Mucosa of descending colon (tissue), 3 donors: Measurements from ENCODE around the gene TDRD1. TPM values are rescaled to one million over a fixed set of nuclear protein-coding genes. Genes with fewer than 3 reads are reported as not detected.
"Not testable (repeated sequence)": the region's sequence is repeated elsewhere in the genome, so short reads cannot be mapped to it uniquely, and the experiment has no call there.

Source experiments
- ATAC-seq: fragments of 200-7000 bp; cut with Tn5 transposase; one replicate; pipeline ENCODE4 v1.9.1; 2020; ENCODE audit warnings: mild to moderate bottlenecking, moderate library complexity
- DNase-seq, 3 donors: peaks; one replicate each; pipeline ENCODE4 v3.0.0-alpha.2; 2020
- H3K36me3 ChIP-seq: fragments of 200-600 bp; one replicate; pipeline ENCODE4 v1.8.0; 2021; ENCODE audit warnings: low read depth, mild to moderate bottlenecking
- H3K4me1 ChIP-seq: fragments of 200-600 bp; one replicate; pipeline ENCODE4 v1.8.0; 2021; ENCODE audit warnings: low read depth, mild to moderate bottlenecking
- H3K4me3 ChIP-seq: fragments of 200-600 bp; one replicate; pipeline ENCODE4 v1.8.0; 2021; ENCODE audit warnings: mild to moderate bottlenecking
- H3K9me3 ChIP-seq: fragments of 200-600 bp; one replicate; pipeline ENCODE4 v1.8.0; 2021; ENCODE audit warnings: mild to moderate bottlenecking
- CTCF ChIP-seq: fragments of 200-600 bp; IDR thresholded peaks from one replicate; pipeline ENCODE4 v1.8.0; 2022; ENCODE audit warnings: antibody characterized with exemption, mild to moderate bottlenecking
- intact Hi-C, 2 donors: fragments of 100-400 bp; cut with DNase I in 1 of 2; cut with micrococcal nuclease in 1 of 2; formaldehyde crosslinking; loops; one replicate each; pipeline versions ENCODE4 v1.11.0 to v1.11.1; 2022; cut with DNase I, micrococcal nuclease
- total RNA-seq, 3 donors: library from RNA; stranded (reverse); fragmentation: NEBNext Ultra II Directional in 2 of 3; extraction: Animal tissue kit (Norgen Biotek cat#: 25700) in 2 of 3; gene quantifications; one replicate each; pipeline versions ENCODE4 v1.2.1 to v1.2.4, GENCODE V29; 2021 to 2023
- donor health status: DM: no; HTN: no; CAD: no; lungs with moderate emphysema.
- donor health status: DM: no; HTN: no; CAD: no.
- donor health status: DM: no; HTN: yes; CAD: no.

TDRD1 gene
- total RNA-seq, 3 donors from 2014 or later: 0.06 to 1.7 (median 0.09) TPM

DNA sequence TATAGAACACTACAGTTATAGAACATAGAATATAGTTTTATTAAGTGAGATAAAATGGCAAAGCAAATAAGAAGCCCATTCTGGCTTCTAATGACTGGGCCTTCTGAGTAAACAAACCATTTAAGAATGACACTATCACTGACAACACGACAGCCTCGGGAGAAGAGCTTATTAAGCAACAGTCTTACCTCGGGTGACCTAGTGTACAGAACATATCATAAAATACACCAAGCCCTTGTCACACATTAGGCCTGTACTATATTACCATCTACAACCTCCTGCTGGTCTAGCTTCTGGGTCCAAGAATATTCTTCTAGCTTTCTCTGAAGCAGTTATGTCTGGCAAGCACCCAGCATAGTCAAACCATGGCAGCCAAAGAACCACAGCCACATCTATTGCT is 37.1 kb upstream of the TDRD1 start:
- no peak overlapping the region for H3K4me3 ChIP-seq
- intact Hi-C loops: no loop called here
- peak; percentile 81 for ATAC-seq
- H3K9me3 ChIP-seq: no peaks in the 10 kb centered on the region
- no peaks in the 10 kb centered on the region for H3K36me3 ChIP-seq
- no peak for TF ChIP-seq CTCF
- DNase-seq: no peak
- H3K4me1 ChIP-seq: no peaks in the 10 kb centered on the region

DNA sequence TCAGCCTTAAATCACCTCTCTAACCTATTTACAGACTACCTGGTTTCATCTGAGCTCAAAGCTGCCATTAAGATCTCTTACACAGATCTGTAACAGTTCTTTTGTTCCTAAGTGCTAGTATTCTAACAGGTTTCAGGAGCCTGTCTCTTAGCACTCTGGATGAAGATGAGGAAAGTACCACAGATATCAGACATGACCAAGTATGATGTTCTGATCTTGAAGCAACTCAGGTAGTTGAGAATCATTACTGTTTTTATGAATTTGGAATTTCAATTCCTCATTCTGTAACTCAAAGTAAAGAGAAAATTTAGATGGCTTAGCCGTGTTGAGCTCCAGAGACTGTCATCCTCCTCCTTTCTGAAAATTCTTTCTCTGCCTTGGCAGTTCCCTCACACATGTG is 36.0 kb upstream of the TDRD1 start:
- no peaks in the 10 kb centered on the region for H3K4me1 ChIP-seq
- DNase-seq (no peak), ATAC-seq (no peak)
- no peaks in the 10 kb centered on the region for H3K36me3 ChIP-seq
- no peak for TF ChIP-seq CTCF
- H3K9me3 ChIP-seq: no peaks in the 10 kb centered on the region
- intact Hi-C loops: no loop called here
- H3K4me3 ChIP-seq: no peak overlapping the region

DNA sequence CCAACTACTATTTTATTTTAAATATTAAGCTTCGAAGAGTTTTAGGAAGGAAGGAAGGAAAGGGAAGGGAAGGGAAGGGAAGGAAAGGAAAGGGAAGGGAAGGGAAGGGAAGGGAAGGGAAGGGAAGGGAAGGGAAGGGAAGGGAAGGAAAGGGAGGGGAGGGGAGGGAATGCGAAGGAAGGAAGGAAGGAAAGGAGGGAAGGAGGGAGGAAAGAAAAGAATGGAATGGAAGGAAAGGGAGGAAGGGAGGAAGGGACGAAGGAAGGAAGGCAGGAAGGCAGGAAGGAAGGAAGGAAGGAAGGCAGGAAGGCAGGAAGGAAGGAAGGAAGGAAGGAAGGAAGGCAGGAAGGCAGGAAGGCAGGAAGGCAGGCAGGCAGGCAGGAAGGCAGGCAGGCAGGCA is 29.7 kb upstream of the TDRD1 start:
- DNase-seq, ATAC-seq, H3K4me1 ChIP-seq, H3K9me3 ChIP-seq, intact Hi-C loops, H3K36me3 ChIP-seq, H3K4me3 ChIP-seq: not testable (repeated sequence)

DNA sequence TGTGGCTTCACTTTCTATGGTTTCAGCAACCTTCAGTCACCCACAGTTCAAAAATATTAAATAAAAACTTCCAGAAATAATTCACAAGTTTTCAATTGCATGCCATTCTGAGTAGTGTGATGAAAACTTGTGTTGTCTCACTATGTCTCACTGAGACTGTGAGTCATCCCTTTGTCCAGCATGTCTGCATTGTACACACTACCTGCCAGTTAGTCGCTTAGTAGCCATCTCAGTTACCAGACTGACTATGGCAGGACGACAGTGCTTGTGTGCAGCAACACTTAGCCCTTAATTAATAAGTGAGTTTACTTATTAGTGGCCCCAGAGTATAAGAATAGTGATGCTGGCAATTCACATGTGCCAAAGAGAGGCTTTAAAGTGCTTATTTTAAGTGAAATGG is 27.7 kb upstream of the TDRD1 start:
- H3K36me3 ChIP-seq: no peaks in the 10 kb centered on the region
- intact Hi-C loops: no loop called here
- no peak for DNase-seq

GRCh38 chr10:114151892-114152291 is 27.3 kb upstream of the TDRD1 start:
- ATAC-seq (no peak), DNase-seq (no peak)
- Histone ChIP-seq H3K4me3 (no peak overlapping the region), H3K36me3 (no peaks in the 10 kb centered on the region), H3K4me1 (no peaks in the 10 kb centered on the region), H3K9me3 (no peaks in the 10 kb centered on the region)
- no peak for TF ChIP-seq CTCF
- intact Hi-C loops: no loop called here

More for the DNA sequence above, 27.7 kb upstream of the TDRD1 start:
- ATAC-seq: no peak
- Histone ChIP-seq H3K4me3 (no peak overlapping the region), H3K9me3 (no peaks in the 10 kb centered on the region), H3K4me1 (no peaks in the 10 kb centered on the region)
- no peak for TF ChIP-seq CTCF

DNA sequence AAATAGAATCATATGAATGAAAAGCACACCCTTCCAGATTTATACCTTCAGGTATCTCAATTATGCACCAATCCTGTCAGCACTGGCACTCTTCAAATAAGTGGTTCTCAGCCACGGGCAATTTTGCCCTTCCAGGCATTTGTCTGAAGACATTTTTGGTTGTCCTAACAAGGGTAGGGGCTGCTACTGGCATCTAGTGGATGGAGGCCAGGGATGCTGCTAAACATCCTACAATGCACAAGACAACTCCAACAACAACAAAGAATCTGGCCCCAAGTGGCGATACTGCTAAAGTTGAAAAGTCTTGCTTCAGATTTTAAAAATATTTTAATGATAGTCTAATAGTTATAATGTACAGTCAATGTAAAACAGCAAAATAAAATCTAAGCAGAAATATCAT is 21.2 kb upstream of the TDRD1 start:
- intact Hi-C loops: no loop called here
- Histone ChIP-seq H3K9me3 (no peaks in the 10 kb centered on the region), H3K36me3 (no peaks in the 10 kb centered on the region), H3K4me1 (no peaks in the 10 kb centered on the region), H3K4me3 (no peak overlapping the region)
- ATAC-seq (no peak), DNase-seq (no peak)
- TF ChIP-seq CTCF: no peak
